ENCODE data around the gene C22orf15.
"Not testable (repeated sequence)": the region's sequence is repeated elsewhere in the genome, so short reads cannot be mapped to it uniquely, and the experiment has no call there.

Gene C22orf15, protein sequence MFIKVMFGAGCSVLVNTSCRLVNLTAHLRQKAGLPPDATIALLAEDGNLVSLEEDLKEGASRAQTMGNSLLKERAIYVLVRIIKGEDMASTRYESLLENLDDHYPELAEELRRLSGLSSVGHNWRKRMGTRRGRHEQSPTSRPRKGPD

DNA sequence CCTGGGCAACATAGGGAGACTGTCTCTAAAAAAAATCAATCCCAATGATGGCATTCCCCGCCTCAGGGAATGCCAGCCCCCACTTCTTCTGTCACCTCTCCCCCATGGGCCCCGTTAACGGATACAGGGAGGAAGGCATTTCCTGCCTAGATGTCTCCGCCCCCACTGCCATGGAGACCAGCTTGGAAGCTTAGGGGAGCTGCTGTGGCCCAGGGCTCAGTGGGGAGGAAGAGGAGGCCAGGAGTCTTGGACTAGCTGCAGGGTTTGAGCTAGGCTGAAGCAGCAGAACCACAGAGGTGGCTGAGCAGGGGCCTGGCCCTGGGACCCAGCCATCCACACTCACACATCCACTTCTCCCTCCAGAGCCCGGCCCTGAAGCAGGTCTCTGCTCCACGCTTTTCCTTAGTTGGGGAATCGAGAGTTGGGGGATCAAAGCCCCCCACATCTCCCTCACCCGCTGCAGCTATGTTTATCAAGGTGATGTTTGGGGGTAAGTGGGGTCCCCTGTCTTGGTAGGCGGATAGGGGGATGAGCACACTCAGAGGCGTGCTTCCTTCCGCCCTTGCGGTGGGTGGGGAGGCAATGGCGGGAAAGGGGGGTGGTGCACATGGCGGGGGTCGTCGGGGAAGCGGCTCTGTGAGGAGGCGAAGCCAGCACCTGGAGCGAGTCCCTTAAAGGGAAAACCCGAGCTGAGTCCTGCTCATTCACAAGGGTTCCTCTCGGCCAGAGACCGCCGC is at the start of gene C22orf15:
Gene C22orf15, plus strand, starts transcription at position 149 of the 737 bp plus-strand sequence. Its CDS starts 317 bp downstream, at position 466.
- FAIRE-seq, result no peak

DNA sequence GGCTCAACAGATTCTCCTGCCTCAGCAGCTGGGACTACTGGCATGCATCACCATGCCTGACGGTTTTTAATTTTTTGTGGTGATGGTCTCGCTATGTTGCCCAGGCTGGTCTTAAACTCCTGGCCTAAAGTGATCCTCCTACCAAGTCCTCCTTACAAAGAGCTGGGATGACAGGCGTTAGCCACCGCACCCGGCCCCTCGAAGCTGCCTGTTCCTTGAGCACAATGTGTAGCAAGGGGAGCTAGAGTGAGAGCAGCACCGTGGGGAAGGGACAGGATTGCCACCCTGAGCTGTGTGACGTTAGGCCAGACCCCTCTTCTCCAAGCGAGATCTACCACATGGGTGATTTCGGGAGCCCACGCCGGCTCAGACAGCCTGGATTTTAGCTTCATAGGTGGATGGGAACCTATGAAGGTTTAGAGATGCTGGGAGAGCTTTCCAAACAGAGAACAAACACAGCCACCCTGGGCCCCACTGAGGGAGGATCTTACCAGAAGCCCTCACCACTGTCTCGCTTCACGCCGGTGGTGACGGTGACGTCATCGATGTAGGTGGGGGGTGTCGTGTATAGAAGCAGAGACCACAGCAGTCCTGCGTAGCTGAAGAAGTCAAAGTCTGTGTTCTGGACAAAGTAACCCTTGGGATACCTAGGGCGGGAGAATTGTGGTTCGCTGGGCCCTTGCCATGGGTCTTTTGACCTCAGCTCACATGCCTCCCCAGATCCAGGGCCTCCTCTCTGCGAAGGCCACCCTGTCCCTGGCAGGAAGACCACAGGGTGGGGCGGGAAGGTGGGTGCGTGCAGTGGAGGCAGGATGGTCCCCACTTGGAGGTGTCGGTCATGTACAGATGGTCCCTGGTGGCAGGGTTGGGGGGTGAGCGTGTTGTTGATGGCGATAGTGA is 48.8 kb upstream of the C22orf15 start:
- no peak for FAIRE-seq

DNA sequence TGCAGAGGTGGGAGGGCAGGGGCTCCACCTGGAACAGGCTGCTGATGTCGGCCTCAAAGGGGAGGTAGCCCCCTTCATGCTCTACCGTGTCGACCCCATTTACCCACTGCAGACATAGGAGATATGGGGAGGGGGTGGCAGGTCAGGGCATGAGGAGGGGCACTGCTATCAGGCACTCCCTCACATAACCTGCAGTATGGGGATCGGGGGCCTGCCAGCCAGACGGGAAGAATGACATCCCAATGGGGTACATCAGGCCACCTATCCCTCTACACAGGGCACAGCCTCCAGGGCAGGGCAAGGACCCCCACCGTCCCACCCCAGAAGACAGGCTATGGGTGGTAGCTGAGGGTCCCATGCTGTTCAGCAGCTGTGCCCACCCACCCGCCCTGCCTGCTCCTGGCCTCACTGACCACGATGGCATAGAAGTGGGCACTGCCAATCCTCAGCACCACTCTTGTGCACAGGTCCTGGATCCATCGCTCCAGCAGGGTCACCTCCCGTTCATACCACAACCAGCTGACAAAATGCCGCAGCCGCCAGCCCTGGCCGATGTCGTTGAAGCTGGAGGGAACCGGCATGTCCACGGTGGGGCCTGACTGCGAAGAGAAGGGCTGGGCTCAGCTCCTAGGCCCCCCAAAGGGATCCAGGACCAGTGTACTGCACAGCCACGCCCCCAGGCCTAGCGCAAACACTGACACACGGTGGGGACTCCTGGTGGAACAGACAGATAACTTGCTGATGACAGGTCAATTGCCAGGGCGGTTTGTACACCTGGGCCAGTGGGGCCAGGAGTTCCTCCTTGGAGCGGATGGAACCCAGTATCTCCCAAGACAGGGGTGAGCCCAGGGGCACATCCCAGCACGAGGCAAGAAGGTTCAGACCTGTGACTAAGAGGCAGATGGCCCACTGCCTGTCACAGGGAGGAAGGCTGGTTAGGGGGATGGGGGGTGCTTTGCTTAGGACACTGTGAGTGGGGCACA is 47.9 kb upstream of the C22orf15 start:
- FAIRE-seq, result no peak

DNA sequence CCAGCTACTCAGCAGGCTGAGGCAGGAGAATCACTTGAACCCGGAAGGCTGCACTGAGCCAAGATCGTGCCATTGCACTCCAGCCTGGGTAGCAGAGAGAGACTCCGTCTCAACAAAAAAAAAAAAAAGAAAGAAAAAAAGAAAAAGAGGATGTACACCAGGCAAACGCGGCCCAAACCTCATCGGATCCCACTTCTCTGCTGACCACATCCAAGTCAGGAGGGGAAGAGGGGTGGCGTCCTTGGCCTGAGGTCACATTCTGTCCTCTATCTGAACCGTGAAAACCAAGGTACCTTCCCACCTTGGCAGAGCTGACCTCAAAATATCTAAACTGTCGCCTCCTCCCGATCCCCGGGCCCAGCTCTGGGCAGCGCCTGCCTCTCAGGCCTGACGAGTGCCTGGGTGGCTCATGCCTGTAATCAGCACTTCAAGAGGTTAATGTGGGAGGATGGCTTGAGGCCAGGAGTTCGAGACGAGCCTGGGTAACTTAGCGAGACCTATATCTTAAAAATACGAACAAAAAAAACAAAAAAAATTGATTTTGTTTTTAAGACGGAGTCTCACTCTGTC is 46.9 kb upstream of the C22orf15 start:
- FAIRE-seq, result no peak

DNA sequence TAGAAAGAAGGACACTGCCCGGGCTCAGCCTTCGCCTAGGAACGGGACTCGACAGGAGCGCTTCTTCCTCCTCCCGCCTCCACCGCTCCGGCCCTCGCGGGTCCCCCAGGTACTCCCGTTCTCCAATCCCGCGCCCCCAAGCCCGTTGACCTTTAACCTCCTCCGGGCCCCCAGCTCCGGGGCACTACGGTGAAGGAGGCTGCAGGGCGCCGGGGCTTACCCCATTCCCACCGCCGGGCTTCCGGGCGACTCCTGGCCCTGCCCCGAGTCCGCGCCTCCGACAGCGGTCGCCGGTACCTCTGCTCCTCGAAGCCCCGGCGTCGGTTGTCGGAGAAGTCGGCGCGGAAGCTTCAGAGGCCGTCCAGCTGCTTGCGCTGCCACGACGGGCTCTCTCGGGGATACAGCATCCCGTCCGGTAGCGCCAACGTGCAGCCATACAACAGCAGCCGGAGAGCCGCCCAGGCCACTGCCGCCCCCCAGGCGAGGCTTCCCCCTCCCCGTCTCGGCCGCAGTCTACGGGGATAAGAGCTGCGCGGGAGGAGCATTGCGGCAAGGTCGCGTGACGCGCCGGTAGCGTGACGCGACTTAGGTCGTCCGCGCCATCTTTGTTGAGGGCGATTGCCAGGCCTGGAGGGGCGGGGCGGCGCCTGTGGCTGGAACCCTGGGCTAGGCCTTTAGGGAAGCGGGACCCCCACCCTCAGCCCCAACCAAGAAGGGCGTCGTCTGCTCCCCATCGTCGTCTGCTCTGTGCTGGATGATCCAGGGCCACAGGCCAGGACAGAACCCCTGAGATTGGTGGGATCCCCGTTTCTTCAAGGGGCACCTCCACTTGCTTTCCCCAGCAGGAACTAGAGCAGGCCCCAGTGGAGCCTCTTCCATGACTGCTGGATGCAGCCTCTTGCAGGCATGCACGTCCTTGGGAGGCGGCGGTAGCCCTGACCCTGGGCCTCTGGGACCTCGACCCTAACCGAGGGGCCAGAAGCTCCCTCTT is 45.7 kb upstream of the C22orf15 start:
- no peak for FAIRE-seq

DNA sequence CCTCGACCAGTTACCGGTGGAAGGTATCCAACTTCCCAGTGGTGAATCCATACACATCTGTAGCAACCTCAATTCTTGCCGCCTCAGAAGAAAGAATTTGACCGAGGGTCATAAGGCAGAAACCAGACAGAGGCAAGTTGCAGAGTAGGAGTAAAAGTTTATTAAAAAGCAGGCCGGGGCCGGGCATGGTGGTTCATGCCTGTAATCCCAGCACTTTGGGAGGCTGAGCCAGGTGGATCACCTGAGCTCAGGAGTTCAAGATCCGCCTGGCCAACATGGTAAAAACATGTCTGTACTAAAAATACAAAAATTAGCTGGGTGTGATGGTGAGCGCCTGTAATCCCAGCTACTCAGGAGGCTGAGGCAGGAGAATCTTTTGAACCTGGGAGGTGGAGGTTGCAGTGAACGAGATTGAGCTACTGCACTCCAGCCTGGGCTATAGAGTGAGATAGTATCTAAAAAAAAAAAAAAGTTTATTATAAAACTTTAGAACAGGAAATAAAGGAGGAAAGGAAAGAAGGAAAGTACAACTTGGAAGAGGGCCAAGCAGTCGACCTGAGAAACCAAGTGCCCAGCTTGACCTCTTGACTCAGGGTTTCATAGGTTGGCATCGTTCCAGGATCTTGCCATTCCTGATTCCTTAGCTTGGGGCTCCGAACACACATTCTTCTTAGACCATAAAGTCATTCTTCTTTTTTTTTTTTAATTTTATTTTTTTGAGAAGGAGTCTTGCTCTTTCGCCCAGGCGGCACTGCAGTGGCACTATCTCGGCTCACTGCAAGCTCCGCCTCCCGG is 44.2 kb upstream of the C22orf15 start:
- FAIRE-seq, result no peak

DNA sequence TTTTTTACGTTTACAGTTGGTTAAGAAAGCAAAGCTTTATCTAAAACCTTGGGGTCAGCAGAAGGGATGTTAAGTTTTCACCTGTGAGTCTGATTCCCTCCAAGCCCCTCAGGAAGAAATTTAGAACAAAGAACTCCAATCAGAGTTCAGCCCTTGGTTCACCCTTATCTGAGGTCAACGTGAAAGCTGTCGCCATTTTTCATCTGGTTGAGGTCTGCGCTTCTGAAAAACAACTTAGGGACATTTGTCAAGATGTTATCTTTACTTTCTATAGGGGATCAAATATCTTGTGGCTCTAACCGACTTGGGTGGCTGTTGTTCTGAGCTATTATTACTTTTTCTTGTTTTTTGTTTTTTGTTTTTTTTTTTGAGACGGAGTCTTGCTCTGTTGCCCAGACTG is 41.9 kb upstream of the C22orf15 start:
- FAIRE-seq, result no peak

DNA sequence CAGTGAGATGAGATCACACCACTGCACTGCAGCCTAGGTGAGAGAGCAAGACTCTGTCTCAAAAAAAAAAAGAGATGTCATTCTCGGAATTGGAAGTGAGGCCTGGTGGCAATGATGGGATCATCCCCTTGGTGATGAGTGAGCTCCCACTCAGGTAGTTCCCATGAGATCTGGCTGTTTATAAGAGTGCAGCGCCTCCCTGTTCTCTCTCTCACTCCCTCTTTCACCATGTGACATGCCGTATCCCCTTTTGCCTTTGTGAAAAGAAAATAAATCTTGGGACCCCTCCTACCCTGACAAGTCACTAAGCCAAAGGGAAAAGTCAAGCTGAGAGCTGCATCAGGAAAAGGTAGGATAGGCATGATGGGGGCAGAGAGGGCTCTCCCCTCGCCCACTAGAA is 40.6 kb upstream of the C22orf15 start:
- FAIRE-seq, result no peak

DNA sequence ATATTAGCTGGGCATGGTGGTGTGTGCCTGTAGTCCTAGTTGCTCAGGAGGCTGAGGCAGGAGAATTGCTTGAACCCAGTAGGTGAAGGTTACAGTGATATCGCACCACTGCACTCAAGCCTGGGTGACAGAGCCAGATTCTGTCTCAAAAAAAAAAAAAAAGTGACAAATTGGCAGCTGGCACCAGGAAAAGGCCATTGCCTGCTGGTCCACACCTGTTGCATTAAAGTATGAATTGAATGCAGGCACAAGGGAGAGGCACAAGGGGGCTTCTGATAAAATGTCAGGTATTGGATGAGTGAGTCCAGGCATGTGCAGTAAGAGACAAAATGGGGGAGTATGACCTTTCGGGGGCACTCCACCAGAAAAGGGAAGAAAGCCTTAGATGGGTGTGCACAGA is 40.1 kb upstream of the C22orf15 start:
- FAIRE-seq, result no peak

DNA sequence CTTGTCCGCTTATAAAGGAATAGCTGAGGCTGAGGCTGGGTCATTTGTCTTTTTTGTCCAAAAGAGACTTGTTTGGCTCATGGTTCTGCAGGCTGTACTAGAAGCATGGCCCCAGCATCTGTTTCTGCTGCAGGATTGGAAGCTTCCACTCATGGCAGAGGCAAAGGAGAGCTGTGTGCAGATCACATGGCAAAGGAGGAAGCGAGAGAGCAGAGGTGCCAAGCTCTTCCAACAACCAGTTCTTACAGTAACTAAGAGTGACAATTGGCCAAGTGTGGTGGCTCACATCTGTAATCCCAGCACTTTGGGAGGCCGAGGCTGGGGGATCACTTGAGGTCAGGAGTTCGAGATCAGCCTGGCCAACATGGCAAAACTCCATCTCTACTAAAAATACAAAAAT is 34.7 kb upstream of the C22orf15 start:
- FAIRE-seq, result not testable (repeated sequence)

DNA sequence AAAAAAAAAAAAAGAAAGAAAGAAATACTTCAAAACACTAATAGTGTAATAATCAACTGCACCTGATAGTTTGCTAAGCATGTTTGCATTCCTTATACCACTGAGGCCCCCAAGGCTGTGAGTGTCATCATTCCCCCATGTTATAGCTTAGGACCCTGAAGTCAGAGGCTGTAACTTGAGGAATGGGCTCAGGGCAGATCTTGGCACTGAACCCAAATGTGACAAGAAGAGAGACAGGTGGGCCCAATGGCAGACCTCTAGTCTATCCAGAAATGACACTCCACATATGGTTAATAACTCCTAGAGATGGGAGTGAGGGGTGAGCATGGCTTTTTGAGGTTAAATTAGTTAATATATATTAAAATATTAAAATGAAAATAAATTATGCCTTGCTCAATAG is 25.1 kb upstream of the C22orf15 start:
- FAIRE-seq, result no peak

DNA sequence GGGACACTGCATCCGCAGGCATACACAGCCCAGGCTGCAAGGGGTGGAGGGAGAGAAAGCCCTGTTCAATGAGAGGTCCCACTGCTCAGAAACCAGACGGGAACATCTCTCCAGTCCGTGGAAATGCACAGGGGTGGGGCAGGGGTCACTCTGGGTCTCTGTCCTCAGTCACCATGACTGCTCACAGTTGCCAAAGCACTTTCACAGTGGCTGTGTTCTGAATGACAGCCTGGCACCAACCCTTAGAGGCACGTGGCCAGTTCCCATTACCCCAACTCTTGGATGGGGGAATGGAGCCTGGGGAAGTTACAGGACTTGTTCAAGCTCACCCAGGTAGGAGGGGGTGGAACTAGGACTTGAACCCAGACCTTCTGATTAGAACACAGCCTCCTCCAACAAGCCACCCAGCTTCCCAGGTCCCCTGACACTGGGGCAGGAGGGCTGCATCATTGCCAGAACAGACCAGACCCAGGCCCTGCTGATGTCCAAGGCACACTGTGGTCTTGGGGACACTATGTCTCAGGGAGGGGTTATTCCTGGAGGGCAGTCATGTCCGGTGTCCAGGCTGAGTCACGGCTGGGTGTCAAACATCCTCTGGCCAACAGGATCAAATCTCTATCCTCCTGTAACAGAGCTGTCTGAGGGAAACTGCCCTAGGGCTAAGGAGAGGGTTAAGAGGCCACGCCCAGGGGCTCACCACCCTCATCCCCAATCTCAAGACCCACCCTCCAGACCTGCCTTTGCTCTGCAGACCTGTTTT is 20.1 kb upstream of the C22orf15 start:
- no peak for FAIRE-seq

DNA sequence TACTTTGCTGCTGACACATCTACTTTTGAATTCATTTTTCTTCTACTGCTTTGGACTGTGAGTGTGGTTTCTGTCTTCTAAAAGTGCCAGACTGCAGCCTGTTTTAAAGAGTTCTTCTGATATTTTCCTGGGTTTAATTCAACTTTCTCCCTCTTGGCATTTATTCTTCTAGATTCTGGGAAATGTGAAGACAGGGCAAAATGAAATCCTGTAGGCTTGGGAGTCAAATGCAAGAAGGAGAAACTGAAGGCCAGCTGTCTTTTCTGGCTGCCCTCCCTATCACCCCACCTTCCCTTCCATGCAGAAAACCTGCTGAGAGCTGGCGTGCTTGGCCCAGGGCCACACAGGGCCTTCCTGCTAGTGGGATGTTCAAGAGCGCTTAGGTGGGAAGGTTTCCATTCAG is 19.5 kb upstream of the C22orf15 start:
- FAIRE-seq, result no peak

DNA sequence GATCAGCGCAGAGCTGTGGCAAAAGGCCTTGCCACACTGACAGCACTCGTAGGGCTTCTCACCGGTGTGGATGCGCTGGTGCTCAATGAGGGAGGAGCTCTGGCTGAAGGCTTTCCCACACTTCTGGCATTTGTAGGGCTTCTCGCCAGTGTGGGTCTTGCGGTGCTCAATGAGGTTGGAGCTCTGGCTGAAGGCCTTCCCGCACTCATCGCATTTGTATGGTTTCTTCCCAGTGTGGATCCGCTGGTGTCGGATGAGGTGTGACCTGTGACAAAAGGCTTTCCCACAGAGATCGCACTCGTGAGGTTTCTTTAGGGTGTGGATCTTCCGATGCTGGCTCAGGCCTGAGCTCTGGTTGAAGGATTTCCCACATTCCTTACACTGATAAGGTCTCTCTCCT is 18.8 kb upstream of the C22orf15 start:
- FAIRE-seq, result no peak

DNA sequence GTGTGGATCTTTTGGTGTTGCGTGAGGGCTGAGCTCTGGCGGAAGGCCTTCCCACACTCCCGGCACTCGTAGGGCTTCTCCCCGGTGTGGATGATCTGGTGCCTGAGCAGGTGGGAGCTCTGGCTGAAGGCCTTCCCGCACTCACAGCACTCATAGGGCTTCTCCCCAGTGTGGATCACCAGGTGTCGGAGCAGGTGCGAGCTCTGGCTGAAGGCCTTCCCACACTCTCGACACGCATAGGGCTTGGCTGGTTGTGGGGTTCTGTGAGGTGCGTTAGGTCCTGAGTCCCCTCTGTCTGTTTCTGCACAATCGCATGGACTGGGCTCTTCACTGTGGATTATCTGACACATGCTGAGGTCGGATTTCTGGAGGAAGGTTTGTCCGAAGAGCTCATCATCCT is 18.3 kb upstream of the C22orf15 start:
- no peak for FAIRE-seq

DNA sequence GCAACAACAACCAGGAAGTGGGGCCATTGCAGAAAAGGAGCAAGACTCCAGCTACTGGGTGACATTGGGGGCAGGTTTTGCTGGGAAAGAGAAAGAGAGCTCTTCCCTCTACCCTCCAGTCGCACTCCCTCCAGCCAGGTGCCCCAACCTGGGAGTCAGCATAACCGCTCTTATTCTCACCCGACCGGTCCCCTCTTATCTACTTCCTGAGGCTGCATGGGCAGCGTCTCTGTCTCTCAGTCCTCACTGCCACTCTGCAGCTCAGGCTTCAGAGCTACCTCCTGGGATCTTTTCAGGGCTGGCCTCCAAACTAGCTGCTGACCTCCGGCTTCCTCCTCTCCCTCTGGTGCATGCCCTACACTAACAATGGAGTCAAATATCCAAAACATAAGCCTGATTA is 17.0 kb upstream of the C22orf15 start:
- no peak for FAIRE-seq

DNA sequence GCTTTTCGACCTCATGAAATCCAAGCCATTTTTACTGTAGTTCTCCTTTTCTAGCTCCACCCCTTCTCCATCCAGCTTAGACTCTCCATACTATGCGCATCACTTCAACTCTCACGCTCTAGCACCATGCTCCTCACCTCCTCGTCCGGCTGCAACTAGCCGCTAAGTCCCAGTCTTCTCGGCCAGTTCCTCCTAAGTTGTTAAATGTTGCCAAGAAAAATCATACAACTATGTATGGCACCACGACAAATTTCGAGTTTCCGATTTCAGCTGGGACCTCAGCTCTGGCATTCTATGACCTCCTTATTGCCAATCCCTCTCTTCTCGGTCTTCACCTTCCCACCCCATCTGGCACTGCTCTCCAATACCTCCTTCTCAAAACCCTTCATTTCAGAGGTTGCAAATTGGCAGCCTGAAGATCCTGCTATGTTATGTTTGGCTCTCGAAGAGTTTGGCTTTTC is 12.9 kb upstream of the C22orf15 start:
- FAIRE-seq, result no peak

DNA sequence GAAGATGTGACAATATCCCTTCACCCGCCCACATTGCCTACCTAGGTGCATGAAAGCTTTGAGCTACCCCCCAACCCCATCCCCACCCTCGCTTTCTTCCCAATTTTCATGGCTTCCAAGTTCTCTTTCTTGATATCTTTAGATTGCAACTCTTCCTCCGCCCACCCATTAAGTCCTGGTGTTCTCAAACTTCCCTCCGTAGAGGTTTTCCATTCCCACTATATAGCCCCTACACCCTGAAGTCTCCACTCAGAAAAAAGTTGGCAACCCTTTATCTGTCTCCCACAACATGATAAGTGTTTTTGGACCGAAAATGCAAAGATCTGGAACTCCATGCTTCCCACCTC is 12.4 kb upstream of the C22orf15 start:
- FAIRE-seq, result no peak

DNA sequence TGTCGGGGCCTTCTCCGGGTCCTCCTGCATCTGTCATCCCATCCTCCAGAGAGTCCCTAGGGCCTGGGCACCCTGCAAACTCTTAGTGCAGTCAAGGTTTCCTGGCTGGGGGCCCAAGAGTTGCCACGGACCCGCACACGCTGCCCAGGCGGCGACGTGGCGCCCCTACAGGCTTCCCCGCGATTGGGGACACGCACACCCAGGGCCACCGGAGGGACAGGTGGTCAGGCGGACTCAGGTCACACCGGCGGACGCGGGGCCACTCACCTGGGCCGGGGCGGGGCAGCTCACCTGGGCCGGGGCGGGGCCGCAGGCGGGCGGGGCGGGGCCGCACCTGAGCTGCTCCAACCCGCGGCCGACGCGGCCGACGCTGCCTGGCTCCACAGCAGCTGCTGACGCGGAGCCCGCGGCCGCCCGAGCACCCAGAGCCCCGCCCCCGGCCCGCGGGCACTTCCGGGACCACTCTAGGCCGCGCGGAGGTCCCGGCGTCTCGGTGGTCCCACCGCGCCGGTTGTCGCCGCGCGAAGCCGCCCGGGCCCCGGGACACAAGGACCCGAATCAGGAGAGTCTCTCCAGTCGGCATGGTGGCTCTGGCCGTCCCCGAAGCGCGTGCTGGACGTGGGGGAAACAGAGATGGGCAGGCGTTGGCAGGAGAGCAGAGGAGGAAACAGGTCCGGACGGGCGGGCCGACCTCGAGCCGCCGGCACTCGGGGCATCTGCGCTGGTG is 11.9 kb upstream of the C22orf15 start, which contains the start of gene ZNF70:
Gene ZNF70, minus strand, starts transcription at position 399 of the 727 bp plus-strand sequence. CDS start 5,972 bp downstream, outside the sequence.
- no peak for FAIRE-seq
